IMR-90 (cell line): Measurements from ENCODE around the gene LTBP1.

Experiments used
- CTCF ChIP-seq: conservative IDR thresholded peaks from 2 replicates; pipeline ENCODE4 v1.5.1; 2012; ENCODE audit warnings: mild to moderate bottlenecking, low read depth, low read length, improper control_type of control experiment
- ELK1 ChIP-seq: fragments of 150-350 bp; IDR thresholded peaks from 2 replicates; pipeline ENCODE4 v1.6.1; 2016; ENCODE audit warnings: low read depth, mild to moderate bottlenecking, low read length, moderate library complexity, borderline replicate concordance
- POLR2A ChIP-seq: IDR thresholded peaks from 2 replicates; pipeline ENCODE4 v1.6.1; 2012; ENCODE audit warnings: mild to moderate bottlenecking, low read depth, low read length

GRCh38 chr2:33344230-33344629 is 397.5 kb downstream of the LTBP1 start:
- no peak for TF ChIP-seq CTCF
- TF ChIP-seq POLR2A, result no peak
- TF ChIP-seq ELK1, result no peak
